Purkinje cell (primary cell): Measurements from ENCODE around the gene CDC42EP5. TPM values are rescaled to one million over a fixed set of nuclear protein-coding genes. Genes with fewer than 3 reads are reported as not detected.

Source experiments
- polyA plus RNA-seq: library from polyadenylated mRNA; unstranded; fragments of >200 nt; fragmentation: Nextera tagmentation; gene quantifications from 2 replicates; pipeline ENCODE4 v1.2.1, GENCODE V29; 2014

Gene CDC42EP5
- polyA plus RNA-seq: not detected in 2 replicates

DNA sequence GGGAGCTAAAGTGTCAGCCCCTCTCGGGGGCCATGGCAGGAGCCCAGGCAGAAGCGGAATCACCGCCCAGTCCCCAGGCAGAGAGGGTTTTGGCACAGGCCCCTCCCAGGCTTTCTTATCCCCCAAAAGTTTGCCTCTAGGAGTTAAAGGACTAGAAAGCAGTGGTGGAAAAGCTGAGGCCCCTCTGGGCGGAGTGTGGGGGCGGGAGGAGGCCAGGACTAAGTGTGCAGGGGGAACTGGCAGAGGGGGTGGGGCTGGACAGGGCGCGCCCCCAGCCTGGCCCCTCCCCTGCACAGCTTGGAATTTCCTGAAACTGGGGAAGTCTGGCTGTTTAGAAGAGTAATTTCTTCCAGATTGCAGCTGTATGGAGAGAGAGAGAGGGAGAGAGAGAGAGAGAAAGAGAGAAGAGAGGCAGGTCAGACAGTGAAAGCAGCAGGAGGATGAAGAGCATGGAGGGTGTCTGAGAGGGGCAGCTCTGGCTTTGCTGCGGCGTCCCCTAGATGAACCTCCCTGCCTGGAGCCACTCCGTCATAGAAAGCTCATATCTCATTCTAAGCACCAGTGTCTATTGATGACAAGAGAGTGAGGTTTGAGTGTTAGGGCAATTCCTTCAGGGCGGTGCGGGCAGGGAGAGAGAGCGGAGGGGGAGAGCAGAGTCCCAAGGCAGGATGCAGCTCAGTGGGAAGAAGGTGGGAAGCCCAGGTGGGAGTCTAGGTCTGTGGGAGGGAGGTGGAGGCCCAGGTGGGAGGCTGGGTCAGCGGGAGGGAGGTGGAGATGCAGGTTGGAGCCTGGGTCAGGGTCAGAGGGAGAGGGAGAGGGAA is at the start of gene CDC42EP5:
Gene CDC42EP5 (minus strand): TSS at position 226 of the 821 bp plus-strand sequence. CDS start 7,749 bp downstream, outside the sequence.

DNA sequence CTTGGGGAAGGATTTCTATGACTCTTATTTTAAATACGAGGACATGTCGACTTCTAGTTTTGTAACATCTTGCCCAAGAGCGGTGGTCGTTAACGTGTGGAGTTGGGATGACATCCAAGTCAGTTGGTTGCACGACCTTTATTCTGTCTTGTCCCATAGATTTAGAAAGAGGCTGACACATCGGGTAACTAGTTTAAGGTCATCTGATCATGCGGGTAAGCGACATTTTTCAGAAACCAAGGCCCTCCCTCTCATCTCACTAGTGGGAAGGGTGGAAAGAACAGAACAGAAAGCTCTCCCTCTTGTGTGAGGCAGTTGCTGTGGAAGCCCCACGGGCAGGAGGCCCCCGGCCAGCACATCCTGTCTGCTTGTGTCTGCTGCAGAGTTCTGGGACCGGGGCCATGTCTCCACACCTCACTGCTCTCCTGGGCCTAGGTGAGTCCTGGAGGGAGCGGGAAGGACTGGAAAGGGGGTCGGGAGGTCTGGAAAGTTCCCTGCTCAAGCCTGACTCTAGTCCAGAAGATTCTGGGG is 29.5 kb upstream of the CDC42EP5 start, which contains the start of gene LAIR2:
Gene LAIR2 (plus strand): TSS at position 314 of the 531 bp plus-strand sequence. CDS start 88 bp downstream, at position 402.

DNA sequence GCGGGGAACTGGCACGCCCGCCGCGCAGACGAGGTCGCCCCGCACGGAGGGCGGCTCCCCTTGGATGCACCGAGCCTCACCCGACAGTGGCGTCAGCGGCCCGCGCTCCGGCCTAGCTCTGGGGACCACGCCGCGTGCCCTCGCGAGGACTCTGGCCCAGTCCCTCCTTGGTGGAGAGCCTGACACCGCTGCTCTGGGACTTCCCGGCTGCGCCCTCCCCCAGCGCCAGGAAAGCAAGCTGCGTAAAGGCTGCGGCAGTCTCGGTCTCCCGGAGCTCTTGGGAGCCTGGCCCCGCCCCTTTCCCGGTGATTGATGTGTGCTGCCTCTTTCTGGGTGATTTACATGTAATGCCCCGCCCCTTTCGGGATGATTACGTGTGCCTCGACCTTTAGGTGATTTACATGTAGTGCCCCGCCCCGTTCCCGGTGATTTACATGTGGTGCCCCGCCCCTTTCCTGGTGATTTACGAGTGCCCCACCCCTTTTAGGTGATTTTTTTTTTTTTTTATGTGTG is 9.5 kb downstream of the CDC42EP5 start, which contains the start of gene LENG9:
Gene LENG9 (minus strand): TSS at position 248 of the 513 bp plus-strand sequence. CDS start 252 bp downstream, outside the sequence.

GRCh38 chr19:54448774-54449700 is 24.1 kb downstream of the CDC42EP5 start, which contains the start of gene LENG8:
Gene LENG8 (plus strand): TSS chr19:54449199. CDS start chr19:54451345, 2,146 bp downstream.

DNA sequence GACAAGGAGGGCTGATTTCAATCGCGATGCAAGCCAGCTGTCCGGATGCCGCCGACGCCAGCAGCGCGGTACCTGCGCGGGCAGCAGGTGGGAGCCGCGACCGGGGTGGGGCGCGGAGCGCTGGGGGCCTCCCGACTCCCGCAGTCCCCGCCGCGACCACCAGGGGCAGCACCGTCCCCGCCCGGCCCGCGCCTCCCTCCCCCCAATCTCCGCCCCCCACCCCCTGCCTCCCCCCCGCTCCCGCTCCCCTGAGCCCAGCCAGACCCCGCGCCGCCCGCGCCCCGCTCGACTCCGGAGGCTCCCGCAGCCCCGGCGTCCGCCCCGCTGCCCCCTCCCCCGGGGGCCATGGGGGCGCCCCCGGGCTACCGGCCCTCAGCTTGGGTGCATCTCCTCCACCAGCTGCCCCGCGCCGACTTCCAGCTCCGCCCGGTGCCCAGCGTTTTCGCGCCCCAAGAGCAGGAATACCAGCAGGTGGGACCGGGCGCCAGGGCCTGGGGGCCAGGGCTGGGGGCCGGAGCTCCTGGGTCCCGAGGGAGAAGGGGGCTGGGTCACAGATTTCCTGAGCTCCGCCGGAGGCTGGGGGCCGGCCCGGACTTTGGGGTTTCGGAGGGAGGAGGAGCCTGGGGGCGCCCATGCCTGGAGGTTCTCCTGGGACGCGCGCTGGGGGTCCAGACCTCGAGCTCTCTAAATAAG is 57.7 kb downstream of the CDC42EP5 start, which contains the start of gene TTYH1:
Gene TTYH1 (plus strand): TSS at position 257 of the 693 bp plus-strand sequence. CDS start 89 bp downstream, at position 346.

Other genes with a start within 250 kb of the CDC42EP5 start
- not detected in 2 replicates for gene LILRA6, start 230.5 kb downstream of the CDC42EP5 start, polyA plus RNA-seq
- 0.13 and 0.15 TPM in 2 replicates for gene LILRB5, start 216.0 kb downstream of the CDC42EP5 start, polyA plus RNA-seq
- not detected in 2 replicates for gene LILRB2, start 192.2 kb downstream of the CDC42EP5 start, polyA plus RNA-seq
- not detected in 2 replicates for gene LILRA5, start 160.1 kb downstream of the CDC42EP5 start, polyA plus RNA-seq
- gene LILRA4, start 134.1 kb downstream of the CDC42EP5 start, polyA plus RNA-seq: not detected in 2 replicates
- not detected in 2 replicates for gene LAIR1, start 108.4 kb downstream of the CDC42EP5 start, polyA plus RNA-seq
- gene TTYH1, start 57.8 kb downstream of the CDC42EP5 start, polyA plus RNA-seq: 38.1 and 45.6 TPM in 2 replicates
- 3.1 and 4.7 TPM in 2 replicates for gene LENG8, start 24.1 kb downstream of the CDC42EP5 start, polyA plus RNA-seq
- gene LENG9, start 9.5 kb downstream of the CDC42EP5 start, polyA plus RNA-seq: 1.9 TPM in 2 replicates
- not detected in 2 replicates for gene LAIR2, start 29.5 kb upstream of the CDC42EP5 start, polyA plus RNA-seq
- gene LILRA2, start 100.5 kb upstream of the CDC42EP5 start, polyA plus RNA-seq: not detected in 2 replicates
- gene LILRA1, start 120.3 kb upstream of the CDC42EP5 start, polyA plus RNA-seq: not detected in 2 replicates
- not detected in 2 replicates for gene LILRB1, start 157.2 kb upstream of the CDC42EP5 start, polyA plus RNA-seq
- gene LILRB4, start 189.7 kb upstream of the CDC42EP5 start, polyA plus RNA-seq: not detected in 2 replicates